DMS53 treated with DMSO at 0.1 percent for 48 hours (cell line): Measurements from ENCODE around the gene OR5A2.
"Not testable (repeated sequence)": the region's sequence is repeated elsewhere in the genome, so short reads cannot be mapped to it uniquely, and the experiment has no call there.

Experiments used
- DNase-seq: peaks from one replicate; lab custom pipeline; 2025; ENCODE audit not compliant: unreplicated experiment; lab: John Stamatoyannopoulos, UW

OR5A2 gene, protein sequence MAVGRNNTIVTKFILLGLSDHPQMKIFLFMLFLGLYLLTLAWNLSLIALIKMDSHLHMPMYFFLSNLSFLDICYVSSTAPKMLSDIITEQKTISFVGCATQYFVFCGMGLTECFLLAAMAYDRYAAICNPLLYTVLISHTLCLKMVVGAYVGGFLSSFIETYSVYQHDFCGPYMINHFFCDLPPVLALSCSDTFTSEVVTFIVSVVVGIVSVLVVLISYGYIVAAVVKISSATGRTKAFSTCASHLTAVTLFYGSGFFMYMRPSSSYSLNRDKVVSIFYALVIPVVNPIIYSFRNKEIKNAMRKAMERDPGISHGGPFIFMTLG

DNA sequence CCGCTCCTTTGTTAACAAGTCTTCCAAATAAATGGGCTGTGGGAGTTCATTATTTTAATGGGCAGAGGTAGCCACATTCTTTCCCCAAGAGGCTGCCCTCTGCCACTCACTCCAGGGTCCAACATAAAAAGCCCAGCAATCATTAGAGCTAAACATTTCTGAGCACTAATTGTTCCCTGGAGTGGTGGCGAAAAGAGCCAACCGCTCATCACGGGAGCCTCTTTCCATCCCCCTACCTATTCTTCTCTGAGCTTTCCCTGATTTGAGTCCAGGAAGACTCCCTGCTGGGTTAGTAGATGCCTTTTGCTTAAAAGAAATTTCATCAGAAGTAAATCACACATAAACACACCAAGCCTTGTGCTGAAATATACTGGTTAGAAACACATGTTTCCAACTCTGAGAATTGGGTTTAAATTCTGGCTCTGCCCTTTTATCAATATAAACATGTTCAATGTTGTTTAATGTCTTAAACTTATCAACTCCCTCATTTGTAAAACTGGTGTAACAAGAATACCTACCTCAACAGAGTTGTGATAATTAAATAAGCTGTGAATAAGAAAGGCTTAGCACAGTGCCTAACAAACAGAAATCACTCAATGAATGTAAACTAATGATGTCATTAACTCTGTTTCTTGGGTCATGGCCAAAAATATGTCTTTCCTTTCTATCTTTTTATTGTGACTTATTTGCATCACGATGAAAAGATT lies at the start of gene OR5A2:
Gene OR5A2 (minus strand): TSS at position 53 of the 707 bp plus-strand sequence. CDS start 3,460 bp downstream, outside the sequence.
- DNase-seq: no peak

DNA sequence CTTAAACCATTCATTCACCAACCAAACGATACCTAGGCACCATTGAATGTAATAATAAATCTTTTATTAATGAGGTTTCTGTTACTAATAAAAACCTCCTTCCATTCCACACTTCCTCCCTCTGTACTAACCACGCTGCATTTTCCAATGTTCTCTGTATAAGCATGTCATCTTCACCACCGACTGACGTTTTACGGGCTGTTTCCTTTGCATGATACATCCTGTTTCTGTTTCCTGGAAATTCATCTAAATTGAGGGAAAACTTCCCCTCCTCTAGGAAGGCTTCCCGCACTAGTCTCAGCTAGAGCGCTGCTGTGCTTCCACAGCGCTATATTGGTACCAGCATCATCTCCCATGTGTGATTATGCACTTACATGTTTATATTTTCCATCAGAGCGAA lies 49.0 kb upstream of the OR5A2 start:
- no peak for DNase-seq

DNA sequence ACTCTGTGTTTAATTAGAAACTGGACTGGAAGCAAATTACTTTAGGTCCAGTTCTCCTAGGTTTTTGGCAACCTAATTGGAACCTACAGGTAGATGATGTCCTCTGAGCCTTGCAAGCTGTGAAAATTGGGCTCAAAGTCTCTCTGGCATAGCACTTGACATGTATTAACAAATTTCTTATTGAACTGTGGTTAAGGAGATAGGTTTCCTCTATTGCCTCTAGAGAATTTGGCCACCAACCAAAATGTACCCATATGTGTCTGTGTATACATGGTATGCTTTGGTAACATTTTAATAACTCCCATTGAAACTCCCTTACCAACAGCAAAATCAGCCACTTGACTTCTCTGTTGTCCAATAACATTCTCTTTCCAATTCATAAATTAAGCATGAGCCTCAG lies 46.8 kb upstream of the OR5A2 start, which contains the start of gene OR4D10:
Gene OR4D10 (plus strand): TSS at position 301 of the 400 bp plus-strand sequence. CDS start 4,115 bp downstream, outside the sequence.
- DNase-seq: no peak

DNA sequence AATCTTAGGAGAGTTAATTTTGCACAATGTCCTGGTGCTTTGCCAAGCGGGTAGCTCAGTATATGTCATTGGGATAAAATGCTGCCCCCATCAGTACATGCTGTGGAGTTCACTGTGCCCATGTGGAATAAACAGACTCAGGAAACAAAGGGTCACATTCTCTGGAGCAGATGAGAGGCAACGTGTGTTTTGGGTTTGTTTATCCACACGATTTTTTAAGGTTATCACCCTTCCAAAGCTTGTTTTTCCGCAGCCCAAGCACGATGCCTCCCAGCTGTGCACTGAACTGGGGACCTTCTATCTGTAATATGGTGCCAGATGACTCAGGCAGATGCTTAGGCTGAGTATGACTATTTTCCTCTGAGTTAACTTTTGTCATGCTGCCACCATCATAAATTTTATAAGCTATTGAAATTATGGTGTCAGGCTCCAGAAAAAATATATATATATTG lies 37.0 kb upstream of the OR5A2 start:
- no peak for DNase-seq

DNA sequence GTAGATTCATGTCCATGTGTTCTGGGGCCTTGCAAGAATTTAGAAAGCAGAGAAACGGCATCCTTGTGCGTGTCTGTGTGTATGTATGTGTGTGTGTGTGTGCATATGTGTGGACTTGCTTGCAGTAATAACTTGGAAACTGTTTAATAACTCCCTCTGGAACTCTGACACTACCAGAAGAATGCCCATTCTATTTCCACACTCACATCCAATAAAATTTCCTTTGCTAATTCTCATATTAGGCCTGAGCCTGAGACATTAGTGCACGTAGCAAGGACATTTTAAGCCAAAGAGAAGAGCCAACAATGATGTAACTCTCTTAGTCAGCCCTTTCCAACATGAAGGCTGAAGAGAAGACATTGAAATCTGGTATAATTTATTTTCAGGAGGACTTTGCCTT lies 33.7 kb upstream of the OR5A2 start:
- no peak for DNase-seq

DNA sequence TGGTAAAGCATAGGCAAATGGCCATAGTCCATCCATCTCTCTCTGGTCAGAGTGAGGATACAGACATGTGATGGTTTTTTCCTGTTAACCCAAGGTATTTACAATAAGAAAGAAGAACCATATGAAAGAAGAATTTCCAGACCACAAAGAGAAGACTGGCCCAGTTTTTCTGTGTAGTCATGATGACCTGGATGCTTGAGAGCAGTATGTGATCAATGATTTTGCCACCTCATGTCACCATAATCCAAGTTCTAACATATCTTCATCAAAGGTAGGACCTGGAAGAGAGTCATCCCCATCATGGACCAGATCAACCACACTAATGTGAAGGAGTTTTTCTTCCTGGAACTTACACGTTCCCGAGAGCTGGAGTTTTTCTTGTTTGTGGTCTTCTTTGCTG lies 30.4 kb upstream of the OR5A2 start, which contains the start of gene OR4D6:
Gene OR4D6 (plus strand): TSS at position 301 of the 400 bp plus-strand sequence. CDS start 0 bp downstream, at position 301.
- DNase-seq: no peak

DNA sequence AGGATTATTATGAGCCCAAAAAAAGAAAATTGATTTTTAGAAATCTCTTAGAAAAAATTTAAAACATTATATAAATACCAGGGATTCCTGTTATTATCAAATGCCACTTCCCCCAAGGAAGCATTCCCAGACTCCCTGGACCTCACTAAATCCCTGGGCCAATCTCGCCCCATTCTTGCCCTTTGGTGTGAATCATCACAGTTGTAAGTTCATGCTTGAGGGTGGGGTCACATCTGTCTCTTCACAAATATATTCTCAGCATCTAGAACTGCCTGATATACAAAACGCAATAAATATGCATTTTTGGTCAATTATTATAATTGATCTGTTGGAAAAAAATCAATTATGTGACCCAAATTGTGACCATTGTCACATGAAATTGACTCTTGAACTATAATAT lies 22.3 kb upstream of the OR5A2 start:
- DNase-seq: no peak

DNA sequence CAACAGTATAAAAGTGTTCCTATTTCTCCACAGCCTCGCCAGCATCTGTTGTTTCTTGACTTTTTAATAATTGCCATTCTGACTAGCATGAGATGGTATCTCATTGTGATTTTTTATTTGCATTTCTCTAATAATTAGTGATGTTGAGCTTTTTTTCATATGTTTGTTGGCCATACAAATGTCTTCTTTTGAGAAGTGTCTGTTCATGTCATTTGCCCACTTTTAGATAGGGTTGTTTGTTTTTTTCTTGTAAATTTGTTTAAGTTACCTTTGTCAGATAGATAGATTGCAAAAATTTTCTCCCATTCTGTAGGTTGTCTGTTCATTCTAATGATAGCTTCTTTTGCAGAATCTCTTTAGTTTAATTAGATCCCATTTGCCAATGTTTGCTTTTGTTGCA lies 19.4 kb upstream of the OR5A2 start:
- not testable (repeated sequence) for DNase-seq

DNA sequence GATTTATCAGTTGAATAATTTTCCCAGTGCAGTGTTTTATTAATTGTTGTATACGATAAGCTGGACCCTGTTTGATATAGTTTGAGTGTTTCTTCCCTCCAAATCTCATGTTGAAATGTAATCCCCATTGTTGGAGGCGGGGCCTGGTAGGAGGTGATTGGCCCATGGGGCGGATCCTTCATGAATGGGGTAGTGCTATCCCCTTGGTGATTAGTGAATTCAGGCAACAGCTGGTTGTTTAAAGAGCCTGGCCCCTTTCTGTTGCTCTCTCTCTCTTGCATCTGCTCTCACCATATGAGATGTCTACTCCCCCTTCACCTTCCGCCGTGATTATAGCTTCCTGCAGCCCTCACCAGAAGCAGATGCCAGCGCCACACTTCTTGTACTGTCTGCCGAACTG lies 11.6 kb upstream of the OR5A2 start:
- DNase-seq: no peak

DNA sequence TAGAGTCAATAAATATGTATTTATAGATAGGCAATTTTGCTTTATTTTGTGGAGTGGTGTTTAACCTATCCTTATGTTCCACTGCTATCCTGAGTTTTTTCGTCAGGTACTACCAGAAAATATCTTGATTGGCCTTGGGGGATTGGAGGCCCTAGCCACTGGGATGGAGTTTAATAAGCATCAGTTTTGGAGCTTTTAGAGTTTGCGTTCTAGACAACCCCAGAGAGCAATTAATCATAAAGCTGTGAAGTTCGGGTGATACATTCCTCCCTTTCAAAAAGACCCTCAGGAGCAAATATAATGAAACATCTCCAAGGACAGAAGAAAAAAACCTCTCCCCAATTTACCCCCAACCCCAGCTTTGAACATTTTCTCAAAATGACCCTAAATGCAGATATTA lies 10.0 kb upstream of the OR5A2 start, which contains the start of gene OR5A1:
Gene OR5A1 (plus strand): TSS at position 301 of the 400 bp plus-strand sequence. CDS start 6,700 bp downstream, outside the sequence.
- no peak for DNase-seq

DNA sequence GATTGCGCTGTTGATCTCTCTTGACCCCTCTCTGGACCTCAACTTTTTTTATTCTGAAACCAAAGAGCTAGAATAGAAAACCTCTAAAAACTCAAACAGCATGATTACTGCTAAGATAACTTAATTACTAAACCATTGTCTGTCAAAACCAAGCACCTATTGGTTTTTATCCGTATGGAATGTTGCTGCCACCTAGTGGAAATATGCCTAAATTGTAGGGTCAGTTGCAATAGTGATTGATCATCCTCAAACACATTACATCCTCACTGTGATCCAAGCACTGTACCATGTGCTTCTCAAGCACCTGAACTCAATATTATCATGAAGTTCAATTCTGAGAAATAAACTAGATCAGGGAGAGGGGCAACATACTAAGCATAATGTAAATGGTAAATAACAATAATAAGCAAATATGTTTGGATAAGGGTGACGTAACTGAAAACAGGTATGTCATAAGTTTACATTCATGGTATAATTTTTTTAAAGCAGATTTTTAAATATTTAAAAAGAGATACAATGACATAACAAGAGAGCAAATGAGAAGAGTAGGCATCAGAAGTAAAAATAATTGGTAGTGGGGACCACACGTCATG lies 3.8 kb upstream of the OR5A2 start:
- DNase-seq: no peak

DNA sequence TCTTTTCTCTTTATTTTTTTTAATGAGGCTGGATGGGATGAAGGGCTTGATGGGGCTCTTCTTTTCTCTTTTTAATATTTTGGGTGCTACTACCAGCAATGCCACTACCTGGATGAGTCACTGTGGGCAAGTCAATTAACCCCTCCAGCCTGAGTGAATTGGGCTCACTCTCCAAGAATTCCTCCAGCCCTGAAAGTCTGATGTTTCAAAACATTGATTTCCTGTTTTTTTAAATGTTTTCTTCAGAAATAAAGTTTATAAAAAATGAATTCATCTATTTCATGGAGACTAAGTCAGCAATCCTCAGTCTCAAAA lies 812 bp upstream of the OR5A2 start:
- DNase-seq: no peak

DNA sequence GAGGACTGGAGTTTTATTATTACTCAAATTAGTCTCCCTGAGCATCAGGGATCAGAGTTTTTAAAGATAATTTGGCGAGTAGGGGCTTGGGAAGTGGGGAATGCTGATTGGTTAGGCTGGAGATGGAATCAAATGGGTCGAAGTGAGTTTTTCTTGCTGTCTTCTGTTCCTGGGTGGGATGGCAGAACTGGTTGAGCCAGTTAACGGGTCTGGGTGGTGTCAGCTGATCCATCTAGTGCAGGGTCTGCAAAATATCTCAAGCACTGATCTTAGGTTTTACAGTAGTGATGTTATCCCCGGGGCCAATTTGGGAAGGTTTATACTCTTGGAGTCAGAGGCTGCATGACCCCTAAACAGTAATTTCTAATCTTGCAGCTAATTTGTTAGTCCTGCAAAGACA lies 1.1 kb downstream of the OR5A2 start:
- DNase-seq: no peak

DNA sequence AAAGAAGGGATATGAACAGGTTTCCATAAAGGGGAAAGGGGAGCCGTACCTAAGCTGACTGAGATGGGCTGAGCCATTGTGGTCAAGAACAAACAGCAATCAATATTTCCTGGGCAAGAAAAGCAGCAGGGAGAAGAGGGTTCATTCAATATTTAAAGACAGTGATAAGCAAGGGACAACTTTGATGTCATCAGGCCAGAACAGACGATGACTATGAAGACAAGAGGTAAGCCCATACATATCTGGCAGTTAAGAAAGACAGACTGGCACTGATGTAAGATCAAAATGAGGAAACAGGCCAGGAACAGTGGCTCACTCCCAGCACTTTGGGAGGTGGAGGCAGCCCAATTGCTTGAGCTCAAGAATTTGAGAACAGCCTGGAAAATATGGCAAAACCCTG lies 2.4 kb downstream of the OR5A2 start:
- no peak for DNase-seq

DNA sequence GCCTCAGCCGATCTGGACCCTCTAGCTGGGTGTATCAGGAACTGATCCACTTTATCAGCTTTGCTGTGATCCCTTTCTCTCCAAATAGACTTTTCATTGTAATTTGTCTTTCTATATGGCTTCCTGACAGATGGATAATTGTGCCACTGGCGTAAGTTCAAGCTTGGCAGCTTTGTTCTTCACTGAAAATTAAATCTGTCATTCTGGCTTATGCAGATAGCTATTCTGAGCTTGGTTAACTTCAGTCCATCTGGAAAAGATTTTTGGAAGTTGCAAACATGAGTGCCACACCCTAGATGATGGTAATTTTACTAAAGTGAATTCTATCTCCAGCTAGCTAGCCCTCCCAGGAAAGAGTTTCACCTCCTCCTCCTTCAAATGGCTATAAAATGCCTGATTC lies 8.1 kb downstream of the OR5A2 start:
- DNase-seq: no peak

DNA sequence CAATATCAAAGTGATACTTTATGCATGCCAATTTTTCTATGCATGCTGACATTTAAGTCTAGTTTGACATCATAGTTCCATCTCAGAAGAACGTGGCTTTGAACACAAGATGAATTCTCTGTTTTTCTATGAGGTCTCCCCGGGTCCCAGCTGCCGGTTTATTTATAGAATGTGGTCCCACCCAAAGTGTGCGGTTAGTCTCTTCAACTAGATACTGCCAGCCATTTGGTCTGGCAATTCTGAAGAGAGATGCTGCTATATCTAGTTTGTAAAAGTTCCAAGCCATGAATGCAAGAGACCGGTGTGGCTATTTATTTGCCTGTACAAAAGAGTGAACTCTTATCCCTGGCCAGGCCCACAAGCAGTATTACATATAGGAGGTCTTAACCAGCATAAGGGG lies 9.2 kb downstream of the OR5A2 start:
- DNase-seq: no peak

DNA sequence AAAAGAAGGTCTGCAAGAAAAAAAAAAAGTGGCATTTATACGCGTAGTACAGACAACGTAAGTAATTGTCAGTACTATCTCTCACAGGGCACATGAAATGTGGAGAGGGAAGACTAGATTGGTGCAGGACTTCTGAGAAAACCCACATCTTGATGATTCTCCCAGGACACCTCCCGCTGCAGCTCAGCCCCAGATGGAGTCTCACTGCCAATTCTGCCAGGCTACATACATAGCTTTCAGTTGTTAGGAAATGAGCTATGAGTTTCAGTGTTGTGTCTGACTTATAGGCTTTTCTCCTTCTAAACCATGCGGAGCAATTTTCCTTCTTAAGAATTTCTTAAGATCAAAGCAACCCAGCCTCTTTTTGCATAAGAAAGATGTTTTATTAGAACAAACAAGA lies 9.6 kb downstream of the OR5A2 start:
- DNase-seq: no peak

DNA sequence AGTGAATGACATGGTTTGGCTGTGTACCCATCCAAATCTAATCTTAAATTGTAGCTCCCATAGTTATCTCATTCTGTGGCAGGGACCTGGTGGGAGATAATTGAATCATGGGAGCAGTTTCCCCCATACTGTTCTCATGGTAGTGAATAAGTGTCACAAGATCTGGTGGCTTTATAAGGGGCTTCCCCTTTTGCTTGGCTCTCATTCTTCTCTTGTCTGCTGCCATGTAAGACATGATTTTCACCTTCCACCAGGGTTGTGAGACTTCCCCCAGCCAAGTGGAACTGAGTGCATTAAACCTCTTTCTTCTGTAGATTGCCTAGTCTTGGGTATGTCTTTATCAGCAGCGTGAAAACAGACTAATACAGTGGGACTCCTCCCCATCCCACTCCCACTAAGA lies 11.1 kb downstream of the OR5A2 start:
- no peak for DNase-seq

DNA sequence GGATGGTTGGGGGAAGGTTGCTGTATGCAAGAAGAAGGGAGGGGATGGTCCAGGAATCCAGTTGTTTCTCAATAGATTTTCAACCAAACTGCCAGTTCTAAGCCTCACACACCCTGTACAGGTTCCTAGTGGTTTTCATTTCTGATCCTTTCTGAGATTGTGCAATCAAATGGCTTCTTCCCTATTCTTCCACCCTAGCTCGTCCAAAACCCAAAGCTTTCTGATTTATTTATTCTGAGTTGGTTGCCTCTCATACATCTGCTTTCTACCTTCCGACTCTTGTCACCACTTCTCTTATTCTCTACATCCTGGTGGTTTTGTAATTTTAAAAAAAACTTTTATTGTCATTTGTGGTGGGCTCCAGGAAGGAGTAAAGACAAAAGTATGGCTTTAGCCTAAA lies 12.6 kb downstream of the OR5A2 start:
- DNase-seq: no peak

DNA sequence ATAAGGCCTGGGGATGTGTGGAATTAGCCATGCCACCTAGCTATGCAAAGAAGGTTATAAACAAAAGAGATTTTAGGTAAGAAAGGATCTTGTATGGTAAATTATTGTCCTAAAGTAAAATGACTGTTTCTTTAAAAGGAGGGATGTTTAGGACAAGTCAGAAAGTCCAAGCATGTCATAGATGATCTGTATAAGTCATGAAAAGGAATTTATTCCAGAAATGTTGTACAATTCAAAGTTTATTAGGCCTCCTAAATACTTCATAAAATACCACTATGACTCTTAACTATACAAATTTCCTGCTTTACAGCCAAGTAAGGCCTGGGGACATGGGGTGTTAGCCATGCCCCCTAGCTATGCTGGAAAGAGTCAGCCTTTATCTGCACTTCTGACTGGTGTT lies 22.7 kb downstream of the OR5A2 start:
- no peak for DNase-seq

DNA sequence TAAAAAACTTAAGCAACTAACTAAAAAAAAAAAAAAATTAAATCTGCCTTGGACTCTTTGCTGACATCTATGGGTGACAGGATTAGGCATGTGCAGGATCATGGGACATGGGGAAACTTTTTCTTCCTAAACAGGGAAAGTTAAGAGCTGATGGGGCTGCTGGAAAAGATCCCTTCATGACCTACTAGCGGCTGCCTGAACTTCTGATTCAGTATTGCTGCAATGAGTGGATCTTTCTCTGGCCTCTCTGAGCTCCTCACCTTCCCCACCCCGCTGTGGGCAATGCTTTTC lies 25.0 kb downstream of the OR5A2 start:
- DNase-seq: no peak
